A549 treated with Hydrocortisone at 1 μM for 4 hours (cell line): Measurements from ENCODE around the gene FOXI2. TPM values are rescaled to one million over a fixed set of nuclear protein-coding genes. Genes with fewer than 3 reads are reported as not detected.

ENCODE experiments used
- total RNA-seq: library from RNA; stranded (reverse); fragments of 200-300 nt; extraction: Qiagen RNA extraction; gene quantifications from 5 replicates; pipeline ENCODE4 v1.2.3, GENCODE V29; 2022

FOXI2 gene
- total RNA-seq = not detected in 5 replicates

GRCh38 chr10:127736915-127737562 is at the start of gene FOXI2:
Gene FOXI2 (plus strand): TSS chr10:127737185. CDS start chr10:127737274, 89 bp downstream.

Other genes with a start within 250 kb of the FOXI2 start
- not detected in 5 replicates for gene NPS, start 187.9 kb upstream of the FOXI2 start, total RNA-seq
- gene CLRN3, start 155.8 kb downstream of the FOXI2 start, total RNA-seq = not detected in 5 replicates
- 3.5 to 6.0 TPM (median 5.6 TPM) in 5 replicates for gene PTPRE, start 169.9 kb downstream of the FOXI2 start, total RNA-seq